GM12872 (cell line): Measurements from ENCODE around the gene LRIG1.

Experiments used
- CTCF ChIP-seq: IDR thresholded peaks from 3 replicates; pipeline ENCODE4 v1.5.1; 2011; ENCODE audit warnings: low read depth, mild to moderate bottlenecking, low read length, moderate library complexity; ENCODE audit not compliant: insufficient read depth

Gene LRIG1

GRCh38 chr3:66486202-66486601 is 14.6 kb downstream of the LRIG1 start:
- TF ChIP-seq CTCF, result no peak

DNA sequence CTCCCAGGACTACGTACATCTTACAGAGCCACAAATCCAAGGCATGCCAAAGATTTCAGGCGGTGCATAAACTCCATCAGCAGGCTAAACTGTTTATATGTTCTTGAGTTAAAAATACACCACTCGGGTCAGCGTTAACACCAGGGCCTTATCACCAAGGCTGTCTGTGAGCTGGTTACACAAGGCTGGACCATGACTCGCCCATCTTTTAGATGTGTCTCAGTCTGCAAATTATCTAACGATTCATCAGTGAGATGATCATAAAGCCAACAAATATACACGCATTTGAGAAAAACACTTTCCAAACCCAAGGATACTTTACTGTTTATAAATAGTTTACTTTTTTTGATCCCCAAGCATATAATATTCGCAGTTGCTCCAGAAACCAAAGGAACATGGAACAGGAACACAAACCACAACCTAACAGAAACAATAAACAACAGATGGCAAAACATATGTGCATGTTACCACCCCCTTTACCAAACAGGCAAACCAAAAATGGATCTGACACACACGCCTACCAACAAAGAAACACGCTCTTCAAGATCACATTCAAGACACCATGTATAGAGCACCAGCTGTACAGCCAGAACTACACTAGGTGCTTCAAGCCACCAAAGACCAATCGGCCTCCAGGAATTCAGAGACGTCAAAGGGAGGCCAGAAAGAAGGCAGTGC is 15.4 kb downstream of the LRIG1 start:
- TF ChIP-seq CTCF, result no peak

DNA sequence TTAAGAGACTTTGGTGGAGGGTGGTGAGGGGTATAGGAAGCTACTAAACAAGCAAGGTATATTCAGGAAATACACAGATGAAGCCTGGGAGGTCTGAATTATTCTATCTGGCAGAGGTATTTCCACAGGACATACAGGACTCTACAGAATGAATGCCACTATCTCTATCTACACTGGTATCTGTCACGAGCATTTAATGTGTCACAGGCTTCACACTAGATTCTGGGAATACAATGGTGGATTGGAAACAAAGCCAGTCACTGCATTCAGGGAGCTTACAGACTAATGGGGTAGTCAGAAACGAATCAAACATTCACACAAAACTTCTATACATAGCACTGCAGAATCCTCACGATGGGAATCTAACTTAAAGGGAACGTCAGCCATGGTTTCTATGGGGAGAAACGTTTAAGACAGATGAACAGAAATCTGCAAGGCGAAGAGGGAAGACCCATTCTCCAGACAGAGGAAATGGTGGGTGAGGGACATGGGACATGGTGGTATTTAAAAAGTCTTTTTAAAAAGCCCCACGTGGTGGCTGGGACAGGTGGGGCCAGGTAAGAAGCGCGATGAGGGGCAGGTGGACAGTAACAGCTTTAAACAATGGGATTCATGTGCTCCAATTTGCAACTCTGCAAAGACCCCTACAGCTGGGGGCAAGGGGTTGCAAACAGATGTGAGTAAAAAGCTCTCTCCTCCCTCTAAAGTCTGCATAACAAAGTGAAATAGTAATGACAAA is 16.5 kb downstream of the LRIG1 start:
- no peak for TF ChIP-seq CTCF

- TF ChIP-seq CTCF, result no peak
These were observed 17.4 kb downstream of the LRIG1 start for GRCh38 chr3:66483409-66483906.

DNA sequence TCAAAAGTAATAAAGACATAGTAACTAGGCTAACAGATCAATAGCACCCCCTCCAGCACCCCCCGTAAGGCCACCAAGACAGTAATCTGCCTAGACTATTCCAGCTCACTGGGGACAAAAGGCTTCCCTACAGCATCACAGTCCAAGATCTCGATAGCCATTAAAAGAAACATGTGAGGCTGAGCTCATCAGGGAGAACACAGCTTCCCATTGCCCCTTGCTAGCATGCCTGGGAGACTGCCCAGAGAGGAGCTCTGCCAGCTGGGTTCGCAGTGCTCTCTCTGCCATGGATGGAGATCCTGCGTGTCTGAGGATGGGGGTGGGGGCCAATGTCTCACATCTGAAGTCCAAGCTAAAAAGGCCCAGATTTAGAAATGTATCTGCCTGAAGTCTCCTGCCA is 17.8 kb downstream of the LRIG1 start:
- no peak for TF ChIP-seq CTCF

DNA sequence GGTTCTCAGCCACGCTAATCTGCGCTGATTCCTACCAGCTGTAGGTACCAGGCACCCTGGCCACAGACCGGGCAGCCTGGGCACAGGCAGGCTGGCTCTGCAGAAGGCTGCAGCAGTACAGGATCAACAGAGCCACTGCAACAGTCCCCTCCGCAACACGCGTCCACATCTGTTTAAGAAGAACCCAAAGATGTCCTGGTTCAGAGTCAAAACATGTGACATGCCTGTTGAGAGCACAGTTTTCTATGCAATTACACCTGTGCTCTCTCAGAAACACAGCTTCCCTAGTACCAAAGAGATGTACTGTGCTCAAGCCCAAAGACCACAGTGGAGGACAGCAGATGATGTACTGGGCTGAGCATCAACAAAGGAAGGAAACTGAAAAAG is 18.8 kb downstream of the LRIG1 start:
- no peak for TF ChIP-seq CTCF

DNA sequence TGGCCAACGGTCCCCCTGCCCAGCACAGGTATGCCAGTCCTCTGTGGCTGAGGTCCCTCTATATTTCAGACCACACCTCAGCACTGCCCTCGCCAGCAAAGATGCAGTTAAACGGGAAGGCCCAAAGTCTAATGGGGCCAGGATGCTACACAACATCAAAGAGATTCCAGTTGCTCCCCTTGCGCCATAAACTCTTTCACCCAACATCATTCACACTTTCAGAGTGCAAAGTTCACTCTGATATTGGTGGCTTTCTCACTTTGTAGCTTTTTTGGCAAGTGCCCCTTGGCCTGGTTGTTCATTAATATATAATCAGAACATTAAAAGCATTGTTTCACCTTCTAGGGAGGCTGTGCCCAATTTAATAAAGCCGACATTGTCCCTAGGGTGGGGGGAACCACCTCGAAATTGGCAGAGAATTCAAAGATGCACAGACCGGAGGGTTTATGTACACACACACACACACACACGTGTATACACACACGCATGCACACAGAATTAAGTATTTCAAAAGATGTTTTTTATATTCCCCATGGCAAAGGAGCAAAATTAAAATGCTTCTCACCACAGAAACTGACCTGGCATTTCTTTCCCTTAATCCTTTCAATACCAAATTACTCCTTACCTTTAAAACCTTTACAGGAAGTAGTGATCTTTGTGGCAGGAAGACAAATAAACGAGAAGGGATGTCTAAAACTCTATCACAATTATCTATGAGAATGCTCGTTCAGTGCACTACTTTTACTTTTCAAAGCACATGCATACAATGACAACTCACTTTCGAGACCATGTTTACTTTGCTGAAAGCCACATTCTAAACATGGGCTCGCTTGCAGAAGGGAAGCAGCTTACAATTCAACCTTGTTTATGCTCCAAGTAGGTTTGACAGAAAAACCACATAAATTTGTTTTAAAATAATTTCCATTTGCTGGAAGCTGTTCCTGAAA is 19.5 kb downstream of the LRIG1 start:
- TF ChIP-seq CTCF, result no peak
